ENCODE data around the gene SUSD4. TPM values are rescaled to one million over a fixed set of nuclear protein-coding genes. Genes with fewer than 3 reads are reported as not detected.

Gene SUSD4
- total and polyA plus RNA-seq, 9 donors: 23.0 to 80.5 (median 36.6) TPM

DNA sequence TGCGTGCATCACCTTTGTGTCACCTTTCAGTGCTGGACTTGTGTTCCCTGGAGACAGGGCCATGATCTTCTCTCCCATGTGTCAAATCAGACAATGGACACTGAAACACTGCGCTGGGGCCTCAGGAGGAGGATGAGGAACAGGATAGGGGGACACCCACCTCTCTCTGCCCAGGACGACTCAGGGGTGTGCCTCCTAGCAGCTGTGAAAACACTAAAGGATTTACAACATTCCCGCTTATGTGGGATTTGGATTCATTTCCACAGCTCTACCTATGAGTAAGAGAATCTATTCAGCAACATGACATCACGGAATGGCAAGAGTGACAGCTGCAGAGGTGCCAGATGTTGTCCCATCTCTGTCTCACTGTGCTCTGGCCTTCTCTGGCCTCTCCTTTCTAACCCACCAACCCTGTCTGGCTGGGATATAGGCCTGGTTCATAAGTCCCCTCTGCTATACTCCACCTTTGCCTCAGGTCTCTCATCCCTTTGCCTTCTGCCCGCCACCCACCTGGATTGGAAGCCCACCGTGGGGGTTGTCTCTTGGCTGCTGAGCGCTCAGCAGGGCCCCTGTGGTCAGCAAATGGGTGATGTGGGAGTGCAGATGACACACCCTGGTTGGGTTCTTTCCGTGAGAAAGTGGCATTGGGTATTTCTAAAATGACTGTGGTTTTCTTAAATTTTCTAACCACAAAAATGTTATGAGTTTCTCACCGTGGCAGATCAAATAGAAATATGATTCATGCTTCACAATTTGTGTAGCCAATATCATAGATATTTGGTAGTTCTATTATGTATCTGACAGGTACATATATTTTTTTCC, 173.9 kb downstream of the SUSD4 start:
- Histone ChIP-seq H3K4me1 (ENCODE audit: insufficient read depth) (no peaks in the 10 kb centered on the region), H3K27ac (no peak overlapping the region), H3K4me3 (no peak overlapping the region), H3K9me3 (no peaks in the 10 kb centered on the region), H3K27me3 (no peaks in the 10 kb centered on the region), H3K36me3 (no peaks in the 10 kb centered on the region)
- intact Hi-C loops (cut with DNase I): no loop called here
- DNase-seq: no peak
- no peak for TF ChIP-seq EP300 (IDR thresholded peaks at IDR 0.05)
- TF ChIP-seq, protein P1, sequence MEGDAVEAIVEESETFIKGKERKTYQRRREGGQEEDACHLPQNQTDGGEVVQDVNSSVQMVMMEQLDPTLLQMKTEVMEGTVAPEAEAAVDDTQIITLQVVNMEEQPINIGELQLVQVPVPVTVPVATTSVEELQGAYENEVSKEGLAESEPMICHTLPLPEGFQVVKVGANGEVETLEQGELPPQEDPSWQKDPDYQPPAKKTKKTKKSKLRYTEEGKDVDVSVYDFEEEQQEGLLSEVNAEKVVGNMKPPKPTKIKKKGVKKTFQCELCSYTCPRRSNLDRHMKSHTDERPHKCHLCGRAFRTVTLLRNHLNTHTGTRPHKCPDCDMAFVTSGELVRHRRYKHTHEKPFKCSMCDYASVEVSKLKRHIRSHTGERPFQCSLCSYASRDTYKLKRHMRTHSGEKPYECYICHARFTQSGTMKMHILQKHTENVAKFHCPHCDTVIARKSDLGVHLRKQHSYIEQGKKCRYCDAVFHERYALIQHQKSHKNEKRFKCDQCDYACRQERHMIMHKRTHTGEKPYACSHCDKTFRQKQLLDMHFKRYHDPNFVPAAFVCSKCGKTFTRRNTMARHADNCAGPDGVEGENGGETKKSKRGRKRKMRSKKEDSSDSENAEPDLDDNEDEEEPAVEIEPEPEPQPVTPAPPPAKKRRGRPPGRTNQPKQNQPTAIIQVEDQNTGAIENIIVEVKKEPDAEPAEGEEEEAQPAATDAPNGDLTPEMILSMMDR (IDR thresholded peaks at IDR 0.05): no peak
- no peak for TF ChIP-seq POLR2A (IDR thresholded peaks at IDR 0.05)
- 69 to 78% (median 73%) methylated on average over 10 of the region's 10 CpGs for WGBS, 3 donors

- H3K27ac ChIP-seq: no peak overlapping the region
- no peaks in the 10 kb centered on the region for H3K9me3 ChIP-seq
- WGBS, 3 donors: 68 to 87% (median 78%) methylated on average over 4 of the region's 4 CpGs
- no peaks in the 10 kb centered on the region for H3K36me3 ChIP-seq
- no peaks in the 10 kb centered on the region for H3K27me3 ChIP-seq
- TF ChIP-seq POLR2A (IDR thresholded peaks at IDR 0.05): no peak
- TF ChIP-seq, protein P1 (IDR thresholded peaks at IDR 0.05): no peak
- no peak for TF ChIP-seq EP300 (IDR thresholded peaks at IDR 0.05)
- no peak overlapping the region for H3K4me3 ChIP-seq
- DNase-seq: no peak
- no peaks in the 10 kb centered on the region for H3K4me1 ChIP-seq (ENCODE audit: insufficient read depth)
- intact Hi-C loops (cut with DNase I): no loop called here
Observed at GRCh38 chr1:223189525-223189902, 174.5 kb downstream of the SUSD4 start.

- 74 to 80% (median 74%) methylated on average over 5 of the region's 5 CpGs for WGBS, 3 donors
- TF ChIP-seq, protein P1 (IDR thresholded peaks at IDR 0.05): no peak
- no peak for TF ChIP-seq EP300 (IDR thresholded peaks at IDR 0.05)
- no peak for TF ChIP-seq POLR2A (IDR thresholded peaks at IDR 0.05)
- Histone ChIP-seq H3K4me1 (ENCODE audit: insufficient read depth) (no peaks in the 10 kb centered on the region), H3K27me3 (no peaks in the 10 kb centered on the region), H3K36me3 (no peaks in the 10 kb centered on the region), H3K4me3 (no peak overlapping the region), H3K27ac (no peak overlapping the region), H3K9me3 (no peaks in the 10 kb centered on the region)
- DNase-seq: no peak
- intact Hi-C loops (cut with DNase I): no loop called here
Observed at GRCh38 chr1:223188618-223189356, 175.2 kb downstream of the SUSD4 start.

DNA sequence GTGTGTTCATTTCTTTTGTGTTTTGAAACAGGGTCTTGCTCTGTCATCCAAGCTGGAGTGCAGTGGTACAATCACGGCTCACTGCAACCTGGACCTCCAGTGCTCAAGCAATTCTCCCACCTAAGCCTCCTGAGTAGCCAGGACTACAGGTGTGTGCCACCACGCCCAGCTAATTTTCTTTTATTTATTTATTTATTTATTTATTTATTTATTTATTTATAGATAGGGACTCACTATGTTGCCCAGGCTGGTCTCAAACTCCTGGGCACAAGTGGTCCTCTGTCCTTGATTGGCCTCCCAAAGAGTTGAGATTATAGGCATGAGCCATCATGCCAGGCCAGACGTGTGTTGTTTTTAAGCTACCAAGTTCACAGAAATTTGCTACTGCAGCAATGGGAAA, 177.2 kb downstream of the SUSD4 start:
- no peaks in the 10 kb centered on the region for H3K27me3 ChIP-seq
- H3K27ac ChIP-seq: no peak overlapping the region
- WGBS, 3 donors: 93 to 96% (median 95%) methylated on average over 3 of the region's 3 CpGs
- intact Hi-C loops (cut with DNase I): no loop called here
- no peaks in the 10 kb centered on the region for H3K4me1 ChIP-seq (ENCODE audit: insufficient read depth)
- no peak for DNase-seq
- no peak overlapping the region for H3K4me3 ChIP-seq
- TF ChIP-seq, protein P1 (IDR thresholded peaks at IDR 0.05): no peak
- no peak for TF ChIP-seq POLR2A (IDR thresholded peaks at IDR 0.05)
- TF ChIP-seq EP300 (IDR thresholded peaks at IDR 0.05): no peak
- no peaks in the 10 kb centered on the region for H3K9me3 ChIP-seq
- no peaks in the 10 kb centered on the region for H3K36me3 ChIP-seq
